AG09309 (cell line): Measurements from ENCODE around the gene FBXO36.

Source experiments
- DNase-seq: peaks from one replicate; pipeline ENCODE4 v3.0.0-alpha.2; 2010; ENCODE audit warnings: low read depth
- H3K4me3 ChIP-seq: 2 replicates; pipeline ENCODE4 v1.5.1; 2011; ENCODE audit warnings: mild to moderate bottlenecking, low read depth, low read length, moderate library complexity; ENCODE audit not compliant: control insufficient read depth
- TF ChIP-seq, protein P1 (sequence below): IDR thresholded peaks from 2 replicates; pipeline ENCODE4 v1.5.1; 2011; ENCODE audit warnings: mild to moderate bottlenecking, low read depth, low read length, inconsistent platforms; ENCODE audit not compliant: insufficient read depth, control insufficient read depth; ENCODE audit errors: missing control alignments

The FBXO36 gene

GRCh38 chr2:229922449-229923386, at the start of gene FBXO36:
Gene FBXO36, plus strand, starts transcription at chr2:229922503. Its CDS starts 11 bp downstream, at chr2:229922514.
- no peak for DNase-seq
- H3K4me3 ChIP-seq: peak within 1 kb of the TSS; percentile 96
- TF ChIP-seq, protein P1, sequence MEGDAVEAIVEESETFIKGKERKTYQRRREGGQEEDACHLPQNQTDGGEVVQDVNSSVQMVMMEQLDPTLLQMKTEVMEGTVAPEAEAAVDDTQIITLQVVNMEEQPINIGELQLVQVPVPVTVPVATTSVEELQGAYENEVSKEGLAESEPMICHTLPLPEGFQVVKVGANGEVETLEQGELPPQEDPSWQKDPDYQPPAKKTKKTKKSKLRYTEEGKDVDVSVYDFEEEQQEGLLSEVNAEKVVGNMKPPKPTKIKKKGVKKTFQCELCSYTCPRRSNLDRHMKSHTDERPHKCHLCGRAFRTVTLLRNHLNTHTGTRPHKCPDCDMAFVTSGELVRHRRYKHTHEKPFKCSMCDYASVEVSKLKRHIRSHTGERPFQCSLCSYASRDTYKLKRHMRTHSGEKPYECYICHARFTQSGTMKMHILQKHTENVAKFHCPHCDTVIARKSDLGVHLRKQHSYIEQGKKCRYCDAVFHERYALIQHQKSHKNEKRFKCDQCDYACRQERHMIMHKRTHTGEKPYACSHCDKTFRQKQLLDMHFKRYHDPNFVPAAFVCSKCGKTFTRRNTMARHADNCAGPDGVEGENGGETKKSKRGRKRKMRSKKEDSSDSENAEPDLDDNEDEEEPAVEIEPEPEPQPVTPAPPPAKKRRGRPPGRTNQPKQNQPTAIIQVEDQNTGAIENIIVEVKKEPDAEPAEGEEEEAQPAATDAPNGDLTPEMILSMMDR: no peak

GRCh38 chr2:229873123-229873581, 49.2 kb upstream of the FBXO36 start:
- no peak overlapping the region for H3K4me3 ChIP-seq
- DNase-seq: no peak
- TF ChIP-seq, protein P1: no peak

DNA sequence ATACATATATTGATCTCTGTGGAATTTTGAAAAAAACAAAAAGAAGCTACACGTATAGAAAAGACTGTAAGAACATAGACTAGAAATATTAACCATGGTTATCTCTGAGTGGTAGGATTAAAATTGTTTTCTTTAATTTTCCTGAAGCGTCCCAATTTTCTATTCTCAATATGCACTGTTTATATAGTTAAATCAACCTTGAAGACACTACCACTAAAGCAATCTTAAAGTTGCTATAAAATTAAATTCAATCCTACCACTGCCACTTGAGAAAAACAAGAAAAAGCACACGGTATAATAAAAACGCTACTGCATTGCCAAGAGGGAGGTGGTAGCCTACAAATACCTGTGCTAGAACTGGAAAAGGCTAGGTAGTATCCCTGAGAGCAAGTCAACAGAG, 47.7 kb upstream of the FBXO36 start:
- H3K4me3 ChIP-seq: no peak overlapping the region
- TF ChIP-seq, protein P1: no peak
- DNase-seq: no peak

- no peak overlapping the region for H3K4me3 ChIP-seq
- DNase-seq: no peak
- TF ChIP-seq, protein P1: no peak
Measured at GRCh38 chr2:229875549-229875948, 46.8 kb upstream of the FBXO36 start.

GRCh38 chr2:229879191-229879950, 42.9 kb upstream of the FBXO36 start:
- no peak overlapping the region for H3K4me3 ChIP-seq
- TF ChIP-seq, protein P1: no peak
- no peak for DNase-seq

GRCh38 chr2:229880892-229881586, 41.3 kb upstream of the FBXO36 start:
- DNase-seq: no peak
- no peak overlapping the region for H3K4me3 ChIP-seq
- TF ChIP-seq, protein P1: no peak
